K562 (cell line): ENCODE results near the gene FRMD1. TPM values are rescaled to one million over a fixed set of nuclear protein-coding genes. Genes with fewer than 3 reads are reported as not detected.

Experiments used
- CHD7 ChIP-seq: fragments of 200-600 bp; sonication (generic); IDR thresholded peaks from one replicate; pipeline ENCODE4 v1.6.1; 2012; ENCODE audit warnings: mild to moderate bottlenecking, low read depth, low read length, inconsistent platforms
- KDM5B ChIP-seq: fragments of 200-600 bp; sonication (generic); IDR thresholded peaks from 2 replicates; pipeline ENCODE4 v1.6.1; 2012; ENCODE audit warnings: low read depth, mild to moderate bottlenecking, moderate library complexity, low read length, control low read depth, inconsistent platforms; ENCODE audit not compliant: insufficient replicate concordance
- POU5F1 ChIP-seq: fragments of 150-350 bp; IDR thresholded peaks from 2 replicates; pipeline ENCODE4 v1.6.1; 2014; ENCODE audit warnings: borderline replicate concordance, low read length, low read depth, mild to moderate bottlenecking; ENCODE audit not compliant: partially characterized antibody
- PYGO2 ChIP-seq: fragments of 450-650 bp; IDR thresholded peaks from 2 replicates; pipeline ENCODE4 v1.6.1; 2016; ENCODE audit warnings: mild to moderate bottlenecking, missing genetic modification characterization, moderate library complexity, missing compliant biosample characterization
- THAP12 ChIP-seq: fragments of 250-450 bp; sonication (Bioruptor Pico); IDR thresholded peaks from 2 replicates; pipeline ENCODE4 v1.9.0; 2021; ENCODE audit warnings: mild to moderate bottlenecking, inconsistent platforms
- ZHX1 ChIP-seq: fragments of 150-350 bp; conservative IDR thresholded peaks from 2 replicates; pipeline ENCODE4 v1.6.1; 2014; ENCODE audit warnings: low read length
- polyA plus RNA-seq, 8 experiments: library from polyadenylated mRNA; depleted of rRNA in 4 of 8; stranded (reverse) in 5 of 8; unstranded in 3 of 8; fragments of >200 nt; fragmentation: Nextera tagmentation in 2 of 8; fragmentation: Illumina TruSeq in 1 of 8; extraction: Ambion mirVana in 2 of 8; extraction: Trizol in 1 of 8; gene quantifications; 2 replicates each; pipeline versions ENCODE4 v1.2.1 to v1.2.3, GENCODE V29; 2011 to 2014; ENCODE audit warnings: inconsistent platforms in 1 of 8, missing spikeins in 1 of 8
- total RNA-seq, 7 experiments: library from RNA; depleted of rRNA in 6 of 7; stranded (reverse); fragments of >200 nt in 6 of 7; fragmentation: Illumina TruSeq in 2 of 7; extraction: Trizol in 2 of 7; gene quantifications; 2 replicates each; pipeline versions ENCODE4 v1.2.1 to v1.2.3, GENCODE V29; 2011 to 2021; ENCODE audit warnings: low replicate concordance in 1 of 7

FRMD1 gene
- total and polyA plus RNA-seq, 9 of the 15 experiments (the other 6 are each of a cell fraction or from before 2014, with no cell fraction given) = 0.01 to 0.04 (median 0.01) TPM; not detected in 6

GRCh38 chr6:168075216-168075615 is 3.8 kb downstream of the FRMD1 start (continued):
- no peak for TF ChIP-seq ZHX1
- TF ChIP-seq PYGO2 = no peak
- TF ChIP-seq THAP12 = no peak
- no peak for TF ChIP-seq KDM5B
- no peak for TF ChIP-seq POU5F1
- TF ChIP-seq CHD7 = no peak
